Cortex of kidney (tissue), 1 donor: ENCODE measurements around the gene HNRNPCL4.
"Not testable (repeated sequence)": the region's sequence is repeated elsewhere in the genome, so short reads cannot be mapped to it uniquely, and the experiment has no call there.

Experiments
- DNase-seq: peaks from one replicate; lab custom pipeline; 2025; lab: John Stamatoyannopoulos, UW

The HNRNPCL4 gene

GRCh38 chr1:13165531-13165930 lies at the start of gene HNRNPCL4:
Gene HNRNPCL4 (minus strand): TSS chr1:13165631. CDS start chr1:13165467, 164 bp downstream.
- DNase-seq: not testable (repeated sequence)

DNA sequence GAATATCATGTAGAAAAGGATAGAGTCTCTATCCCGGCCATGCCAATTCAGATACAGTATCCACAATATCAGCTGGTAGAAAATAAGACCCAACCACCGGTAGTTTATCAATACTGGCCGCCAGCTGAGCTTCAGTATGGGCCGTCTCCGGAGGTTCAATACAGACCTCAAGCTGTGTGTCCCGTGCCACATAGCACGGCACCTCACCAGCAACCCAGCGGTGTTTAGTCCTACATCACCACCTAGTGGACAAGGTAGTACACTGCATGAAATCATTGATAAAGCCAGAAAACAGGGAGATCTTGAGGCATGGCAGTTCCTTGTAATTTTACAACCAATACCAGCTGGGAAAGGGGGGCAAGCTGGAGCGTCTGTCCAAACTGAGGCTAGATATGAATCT lies 43.3 kb upstream of the HNRNPCL4 start:
- not testable (repeated sequence) for DNase-seq

- not testable (repeated sequence) for DNase-seq
Measured at GRCh38 chr1:13201309-13201708, 35.9 kb upstream of the HNRNPCL4 start, which contains the start of gene PRAMEF13. Gene PRAMEF13 (minus strand): TSS chr1:13201409. CDS start chr1:13199589, 1,820 bp downstream.

GRCh38 chr1:13171548-13171947 lies 6.1 kb upstream of the HNRNPCL4 start, which contains the start of gene PRAMEF9:
Gene PRAMEF9 (plus strand): TSS chr1:13171848. CDS start chr1:13175281, 3,433 bp downstream.
- not testable (repeated sequence) for DNase-seq

DNA sequence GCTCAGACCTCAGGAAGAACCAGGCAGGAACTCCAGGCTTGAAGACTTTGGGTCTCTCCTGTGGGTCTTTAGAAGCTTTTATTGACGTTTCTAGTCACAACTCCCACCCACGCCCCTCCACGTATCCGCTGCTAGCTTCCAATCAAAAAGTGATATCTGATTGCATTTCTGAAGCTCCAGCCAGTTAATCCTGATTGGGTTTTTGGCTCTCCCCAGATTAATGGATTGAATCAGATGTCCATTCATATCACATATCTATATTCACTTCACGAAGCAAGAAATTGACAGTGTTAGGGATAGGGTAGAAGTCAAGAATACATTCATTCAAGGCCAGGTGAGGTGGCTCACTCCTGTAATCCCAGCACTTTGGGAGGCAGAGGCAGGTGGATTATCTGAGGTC lies 9.5 kb downstream of the HNRNPCL4 start, which contains the start of gene PRAMEF26:
PRAMEF26 (minus strand) TSS at position 101 of the 400 bp plus-strand sequence. CDS start 2,914 bp downstream, outside the sequence.
- DNase-seq: not testable (repeated sequence)

GRCh38 chr1:13116754-13117153 lies 48.7 kb downstream of the HNRNPCL4 start, which contains the start of gene HNRNPCL2:
Gene HNRNPCL2 (minus strand): TSS chr1:13116854. CDS start chr1:13116400, 454 bp downstream.
- not testable (repeated sequence) for DNase-seq
